SK-N-MC (cell line): ENCODE results near the gene ZHX3.

Experiments used
- EZH2 ChIP-seq: fragments of 200-600 bp; sonication (generic); IDR thresholded peaks from one replicate; pipeline ENCODE4 v1.6.1; 2017; ENCODE audit warnings: antibody characterized with exemption
- POLR2AphosphoS5 ChIP-seq: IDR thresholded peaks from 2 replicates; pipeline ENCODE4 v1.6.1; 2012; ENCODE audit warnings: mild to moderate bottlenecking, low read depth, low read length, borderline replicate concordance

DNA sequence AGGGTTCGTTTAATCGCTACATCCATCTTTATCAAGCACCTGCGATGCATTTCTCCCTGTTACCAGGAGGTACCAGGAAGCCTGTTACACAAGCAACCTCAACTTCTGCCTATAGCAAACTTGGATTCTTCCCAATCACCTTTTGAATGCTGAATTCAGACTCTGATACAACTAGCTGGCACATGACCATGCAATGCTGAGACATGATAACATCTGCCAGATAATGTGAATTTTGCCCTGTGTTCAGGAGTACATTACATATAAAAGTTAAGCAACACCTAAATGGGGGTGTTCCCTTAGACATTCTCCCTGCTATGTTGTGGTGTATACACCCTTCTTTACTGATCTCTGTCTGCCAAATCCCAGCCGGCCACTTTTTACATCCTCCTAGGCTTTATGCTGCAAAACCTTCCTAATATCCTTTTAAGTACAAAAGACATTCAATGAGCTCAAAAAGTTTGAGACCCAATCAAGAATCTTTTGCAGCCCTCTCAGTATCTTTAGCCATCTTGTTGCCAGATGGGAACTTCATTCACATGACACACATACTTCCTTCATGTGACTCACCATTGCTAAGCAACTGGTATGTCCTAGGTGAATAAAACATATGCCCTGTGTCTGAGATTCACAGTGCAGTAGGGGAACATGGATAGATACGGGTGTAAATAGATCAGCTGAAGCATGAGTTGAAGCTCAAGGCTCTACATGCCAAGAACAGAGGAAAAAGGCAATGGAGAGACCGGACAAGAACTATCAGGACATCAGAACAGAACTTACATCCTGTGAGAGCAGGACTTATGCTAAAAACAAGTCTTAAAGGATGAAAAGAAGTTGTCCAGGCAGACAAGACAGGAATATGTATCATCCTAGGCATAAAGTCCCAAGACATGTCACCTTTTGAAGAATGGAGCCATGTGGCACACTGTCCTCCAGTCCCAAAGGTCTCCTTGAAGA is 84.3 kb downstream of the ZHX3 start:
- TF ChIP-seq EZH2 (no peak), POLR2AphosphoS5 (no peak)
